ENCODE measurements around the gene NBEA.

NBEA gene

DNA sequence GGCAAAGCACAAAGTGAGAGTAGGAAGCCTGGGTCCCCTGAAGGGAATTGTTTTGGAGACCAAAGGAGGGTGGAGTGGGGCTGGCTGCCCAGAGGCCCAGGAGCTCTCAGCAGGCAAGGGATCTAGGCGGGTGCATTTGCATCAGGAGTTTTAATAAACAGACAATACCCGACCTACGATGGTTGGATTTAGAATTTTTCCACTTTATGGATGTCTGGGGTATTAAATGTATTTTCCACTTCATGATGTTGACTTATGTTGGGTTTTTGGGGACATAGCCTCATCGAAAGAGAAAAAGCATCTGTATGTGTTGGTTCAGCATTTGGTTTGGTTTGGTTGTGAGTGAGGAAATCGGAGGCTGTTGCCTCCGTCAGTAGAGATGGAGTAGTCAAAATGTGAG is 739.6 kb downstream of the NBEA start:
- H2AK5ac ChIP-seq (ENCODE audit: low read length, severe bottlenecking): no peak overlapping the region
- no peak overlapping the region for H4K91ac ChIP-seq (ENCODE audit: low read length)
- H3K4me2 ChIP-seq (ENCODE audit: low read length, poor library complexity, severe bottlenecking): no peak overlapping the region
- no peak overlapping the region for H2BK120ac ChIP-seq (ENCODE audit: low read depth, low read length)
- H3K4me3 ChIP-seq (ENCODE audit: insufficient read depth in 1 of 2, low read depth in 1 of 2, low read length in 2 of 2): no peak overlapping the region
- H3K9ac ChIP-seq (ENCODE audit: low read length): no peak overlapping the region
- H3K18ac ChIP-seq (ENCODE audit: low read depth in 1 of 2, low read length in 2 of 2): no peak overlapping the region
- H3K14ac ChIP-seq (ENCODE audit: low read length in 2 of 2): no peak overlapping the region
- no peak overlapping the region for H3K4ac ChIP-seq (ENCODE audit: low read depth in 1 of 2, low read length in 2 of 2)
- H3K27me3 ChIP-seq (ENCODE audit: control insufficient read depth in 1 of 2, insufficient read depth in 1 of 2, low read length in 2 of 2): no peaks in the 10 kb centered on the region
- no peaks in the 10 kb centered on the region for H3K36me3 ChIP-seq (ENCODE audit: control insufficient read depth in 1 of 2, insufficient read depth in 2 of 2, low read depth in 1 of 2, low read length in 2 of 2)
- no peak overlapping the region for H3K27ac ChIP-seq (ENCODE audit: low read length, poor library complexity, severe bottlenecking)
- H3K9me3 ChIP-seq (ENCODE audit: control insufficient read depth, low read length): peaks cover 5% of the 10 kb centered on the region
- H2BK5ac ChIP-seq (ENCODE audit: low read depth, low read length, poor library complexity, severe bottlenecking): no peak overlapping the region
- H2AFZ ChIP-seq (ENCODE audit: low read depth, low read length): no peak overlapping the region
- whole genome bisulfite sequencing: 87% methylated on average over 6 of the region's 6 CpGs
- H4K8ac ChIP-seq (ENCODE audit: low read length): no peak overlapping the region
- no peak overlapping the region for H2BK12ac ChIP-seq (ENCODE audit: low read length in 2 of 2)
- no peaks in the 10 kb centered on the region for H3K79me1 ChIP-seq (replicated peaks; ENCODE audit: low read length, poor library complexity, severe bottlenecking)
- no peaks in the 10 kb centered on the region for H3K4me1 ChIP-seq (ENCODE audit: control insufficient read depth, insufficient read depth, low read depth, low read length)
- H2BK15ac ChIP-seq (ENCODE audit: low read depth, poor library complexity, severe bottlenecking): no peak overlapping the region
- H3K23ac ChIP-seq (ENCODE audit: low read length in 2 of 2): no peak overlapping the region
- no peak for DNase-seq

DNA sequence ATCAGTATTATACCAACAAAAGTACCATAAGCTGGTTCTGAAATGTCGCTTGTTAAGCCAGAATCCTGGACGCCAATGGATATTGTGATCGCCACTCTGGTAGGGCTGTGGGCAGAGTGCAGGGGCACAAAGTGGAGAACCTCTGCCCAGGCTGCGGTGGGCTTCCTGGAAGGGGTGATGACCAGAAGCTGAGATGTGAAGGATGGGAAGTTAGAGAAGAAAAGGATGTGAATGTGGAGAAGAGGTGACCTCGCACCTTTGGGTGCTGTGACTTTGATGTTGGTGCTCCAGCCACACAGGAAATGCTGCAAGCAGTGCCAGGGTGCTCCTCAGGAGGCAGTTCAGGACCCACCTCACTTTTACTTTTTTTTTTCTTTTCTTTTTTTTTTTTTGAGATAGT is 742.4 kb downstream of the NBEA start:
- no peaks in the 10 kb centered on the region for H3K27me3 ChIP-seq (ENCODE audit: control insufficient read depth in 1 of 2, insufficient read depth in 1 of 2, low read length in 2 of 2)
- no peaks in the 10 kb centered on the region for H3K4me1 ChIP-seq (ENCODE audit: control insufficient read depth, insufficient read depth, low read depth, low read length)
- H3K4ac ChIP-seq (ENCODE audit: low read depth in 1 of 2, low read length in 2 of 2): no peak overlapping the region
- no peak overlapping the region for H3K4me2 ChIP-seq (ENCODE audit: low read length, poor library complexity, severe bottlenecking)
- H2BK5ac ChIP-seq (ENCODE audit: low read depth, low read length, poor library complexity, severe bottlenecking): no peak overlapping the region
- H3K4me3 ChIP-seq (ENCODE audit: insufficient read depth in 1 of 2, low read depth in 1 of 2, low read length in 2 of 2): no peak overlapping the region
- H2BK15ac ChIP-seq (ENCODE audit: low read depth, poor library complexity, severe bottlenecking): no peak overlapping the region
- no peak overlapping the region for H2BK12ac ChIP-seq (ENCODE audit: low read length in 2 of 2)
- no peak overlapping the region for H3K27ac ChIP-seq (ENCODE audit: low read length, poor library complexity, severe bottlenecking)
- H3K18ac ChIP-seq (ENCODE audit: low read depth in 1 of 2, low read length in 2 of 2): no peak overlapping the region
- H3K9me3 ChIP-seq (ENCODE audit: control insufficient read depth, low read length): no peaks in the 10 kb centered on the region
- H4K8ac ChIP-seq (ENCODE audit: low read length): no peak overlapping the region
- WGBS: 93% methylated on average over 4 of the region's 5 CpGs
- no peak overlapping the region for H4K91ac ChIP-seq (ENCODE audit: low read length)
- H2AFZ ChIP-seq (ENCODE audit: low read depth, low read length): no peak overlapping the region
- DNase-seq: no peak
- no peak overlapping the region for H2AK5ac ChIP-seq (ENCODE audit: low read length, severe bottlenecking)
- no peak overlapping the region for H2BK120ac ChIP-seq (ENCODE audit: low read depth, low read length)
- H3K9ac ChIP-seq (ENCODE audit: low read length): no peak overlapping the region
- H3K23ac ChIP-seq (ENCODE audit: low read length in 2 of 2): no peak overlapping the region
- H3K79me1 ChIP-seq (replicated peaks; ENCODE audit: low read length, poor library complexity, severe bottlenecking): no peaks in the 10 kb centered on the region
- H3K36me3 ChIP-seq (ENCODE audit: control insufficient read depth in 1 of 2, insufficient read depth in 2 of 2, low read depth in 1 of 2, low read length in 2 of 2): no peaks in the 10 kb centered on the region
- H3K14ac ChIP-seq (ENCODE audit: low read length in 2 of 2): no peak overlapping the region

DNA sequence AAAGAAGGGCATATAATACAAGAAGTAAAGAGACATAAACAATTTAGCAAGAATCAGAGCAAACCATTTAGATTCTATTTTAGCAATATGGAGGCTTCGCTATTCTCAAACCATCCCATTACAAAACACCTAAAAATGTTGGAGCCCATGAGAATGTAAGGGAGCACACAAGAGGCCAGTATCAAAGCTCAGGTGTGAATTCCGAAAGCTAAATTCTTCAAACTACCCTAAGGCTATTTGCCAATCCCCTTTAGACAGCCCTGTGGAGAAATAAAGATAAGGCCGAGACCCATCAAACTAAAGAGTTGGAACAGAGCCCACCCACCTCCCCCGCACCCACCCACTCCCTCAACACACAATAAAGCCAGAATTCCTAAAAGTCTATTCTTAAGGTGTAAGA is 745.3 kb downstream of the NBEA start:
- Histone ChIP-seq H2BK5ac (ENCODE audit: low read depth, low read length, poor library complexity, severe bottlenecking) (no peak overlapping the region), H3K4ac (ENCODE audit: low read depth in 1 of 2, low read length in 2 of 2) (no peak overlapping the region), H3K4me1 (ENCODE audit: control insufficient read depth, insufficient read depth, low read depth, low read length) (no peaks in the 10 kb centered on the region), H4K8ac (ENCODE audit: low read length) (no peak overlapping the region), H3K9me3 (ENCODE audit: control insufficient read depth, low read length) (no peaks in the 10 kb centered on the region), H3K18ac (ENCODE audit: low read depth in 1 of 2, low read length in 2 of 2) (no peak overlapping the region), H3K4me2 (ENCODE audit: low read length, poor library complexity, severe bottlenecking) (no peak overlapping the region), H2BK120ac (ENCODE audit: low read depth, low read length) (no peak overlapping the region), H4K91ac (ENCODE audit: low read length) (no peak overlapping the region), H2AK5ac (ENCODE audit: low read length, severe bottlenecking) (no peak overlapping the region), H3K9ac (ENCODE audit: low read length) (no peak overlapping the region), H3K14ac (ENCODE audit: low read length in 2 of 2) (no peak overlapping the region), H3K79me1 (replicated peaks; ENCODE audit: low read length, poor library complexity, severe bottlenecking) (no peaks in the 10 kb centered on the region), H2AFZ (ENCODE audit: low read depth, low read length) (no peak overlapping the region), H3K23ac (ENCODE audit: low read length in 2 of 2) (no peak overlapping the region), H2BK12ac (ENCODE audit: low read length in 2 of 2) (no peak overlapping the region), H3K27me3 (ENCODE audit: control insufficient read depth in 1 of 2, insufficient read depth in 1 of 2, low read length in 2 of 2) (no peaks in the 10 kb centered on the region), H2BK15ac (ENCODE audit: low read depth, poor library complexity, severe bottlenecking) (no peak overlapping the region), H3K4me3 (ENCODE audit: insufficient read depth in 1 of 2, low read depth in 1 of 2, low read length in 2 of 2) (no peak overlapping the region), H3K36me3 (ENCODE audit: control insufficient read depth in 1 of 2, insufficient read depth in 2 of 2, low read depth in 1 of 2, low read length in 2 of 2) (no peaks in the 10 kb centered on the region), H3K27ac (ENCODE audit: low read length, poor library complexity, severe bottlenecking) (no peak overlapping the region)
- DNase-seq: no peak
- 61% methylated on average over 2 of the region's 4 CpGs for whole genome bisulfite sequencing

DNA sequence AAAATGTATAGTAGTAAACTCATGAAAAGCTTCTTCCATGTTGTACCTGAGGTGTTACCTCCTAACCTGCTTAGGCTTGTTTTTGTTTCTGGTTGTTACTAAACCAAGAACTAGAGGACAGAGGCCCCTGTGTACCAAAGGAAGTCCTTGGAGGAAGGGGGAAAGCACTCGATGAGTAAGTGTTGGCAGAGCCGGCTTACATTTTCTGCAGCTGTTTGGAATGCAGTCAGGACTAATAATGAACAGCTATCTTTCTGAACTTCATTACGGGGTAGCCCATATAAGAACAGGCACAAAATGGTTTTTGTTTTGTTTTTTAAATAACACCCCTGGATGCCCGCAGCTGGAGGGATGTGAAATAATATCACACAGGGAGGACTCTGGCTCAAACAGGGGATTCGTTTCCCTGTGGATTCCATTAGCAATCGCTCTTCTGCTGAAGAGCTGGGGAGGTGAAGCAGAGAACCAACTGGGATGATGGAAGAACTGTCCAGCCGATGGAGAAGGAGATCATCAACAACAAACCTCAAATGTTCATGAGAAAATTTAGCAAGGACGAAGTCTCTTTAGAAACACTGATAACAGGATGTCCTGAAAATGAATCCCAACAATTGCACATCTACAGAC is 748.6 kb downstream of the NBEA start:
- 79% methylated on average over 8 of the region's 8 CpGs for WGBS
- Histone ChIP-seq H2BK15ac (ENCODE audit: low read depth, poor library complexity, severe bottlenecking) (no peak overlapping the region), H4K91ac (ENCODE audit: low read length) (no peak overlapping the region), H2AK5ac (ENCODE audit: low read length, severe bottlenecking) (no peak overlapping the region), H2BK120ac (ENCODE audit: low read depth, low read length) (no peak overlapping the region), H3K14ac (ENCODE audit: low read length in 2 of 2) (no peak overlapping the region), H3K9me3 (ENCODE audit: control insufficient read depth, low read length) (no peaks in the 10 kb centered on the region), H3K4me3 (ENCODE audit: insufficient read depth in 1 of 2, low read depth in 1 of 2, low read length in 2 of 2) (peak overlapping the region in 1 of 2 experiments; percentile 58), H4K8ac (ENCODE audit: low read length) (no peak overlapping the region), H3K4me2 (ENCODE audit: low read length, poor library complexity, severe bottlenecking) (no peak overlapping the region), H2BK5ac (ENCODE audit: low read depth, low read length, poor library complexity, severe bottlenecking) (no peak overlapping the region), H3K4ac (ENCODE audit: low read depth in 1 of 2, low read length in 2 of 2) (no peak overlapping the region), H2AFZ (ENCODE audit: low read depth, low read length) (no peak overlapping the region), H3K23ac (ENCODE audit: low read length in 2 of 2) (no peak overlapping the region), H3K27ac (ENCODE audit: low read length, poor library complexity, severe bottlenecking) (no peak overlapping the region), H3K18ac (ENCODE audit: low read depth in 1 of 2, low read length in 2 of 2) (no peak overlapping the region), H3K27me3 (ENCODE audit: control insufficient read depth in 1 of 2, insufficient read depth in 1 of 2, low read length in 2 of 2) (no peaks in the 10 kb centered on the region), H3K79me1 (replicated peaks; ENCODE audit: low read length, poor library complexity, severe bottlenecking) (no peaks in the 10 kb centered on the region), H3K9ac (ENCODE audit: low read length) (peak overlapping the region; percentile 45), H3K4me1 (ENCODE audit: control insufficient read depth, insufficient read depth, low read depth, low read length) (no peaks in the 10 kb centered on the region), H2BK12ac (ENCODE audit: low read length in 2 of 2) (no peak overlapping the region), H3K36me3 (ENCODE audit: control insufficient read depth in 1 of 2, insufficient read depth in 2 of 2, low read depth in 1 of 2, low read length in 2 of 2) (no peaks in the 10 kb centered on the region)
- no peak for DNase-seq

Measured in mesenchymal stem cell (in vitro differentiated cells and primary cell).